ENCODE measurements around the gene EXTL2. TPM values are rescaled to one million over a fixed set of nuclear protein-coding genes. Genes with fewer than 3 reads are reported as not detected.

EXTL2 gene
- total and polyA plus RNA-seq, 2 donors (not counting 3 experiments of a cell fraction or from before 2014, with no cell fraction given): 19.4 to 30.7 TPM

DNA sequence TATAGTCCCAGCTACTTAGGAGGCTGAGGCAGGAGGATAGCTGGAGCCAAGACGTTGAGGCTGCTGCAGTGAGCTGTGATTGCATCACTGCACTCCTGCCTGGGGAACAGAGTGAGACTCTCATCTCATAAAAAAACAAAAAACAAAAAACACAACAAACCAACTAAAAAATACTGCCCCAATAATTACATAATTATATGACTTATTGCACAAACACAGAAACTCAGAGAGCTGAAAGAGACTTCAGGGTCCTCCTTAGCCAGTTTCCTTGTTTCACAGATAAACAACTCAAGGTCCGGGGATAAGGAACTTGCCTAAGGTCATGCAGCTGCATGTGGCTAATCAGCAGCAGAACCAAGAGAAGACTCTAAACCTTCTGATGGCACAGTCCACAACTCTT, 11.9 kb downstream of the EXTL2 start:
- Histone ChIP-seq H3K27ac (ENCODE audit: insufficient read depth, low read depth, low read length) (no peak overlapping the region), H3K9ac (replicated peaks; ENCODE audit: extremely low read depth, insufficient read depth, low read length) (no peak overlapping the region), H3K4me3 (replicated peaks in 1 of 3; ENCODE audit: insufficient read depth in 1 of 3, low read depth in 1 of 3, low read length in 3 of 3) (no peak overlapping the region), H3K4me1 (ENCODE audit: control insufficient read depth, extremely low read depth, insufficient read depth, low read length) (peaks cover 14% of the 10 kb centered on the region), H2AFZ (ENCODE audit: low read depth, low read length) (no peak overlapping the region), H3K4me2 (ENCODE audit: insufficient read depth, low read length) (no peak overlapping the region), H3K79me2 (ENCODE audit: control insufficient read depth, insufficient read depth, low read length) (no peaks in the 10 kb centered on the region), H3K36me3 (ENCODE audit: control insufficient read depth in 2 of 2, extremely low read depth in 1 of 2, insufficient read depth in 2 of 2, low read length in 2 of 2) (no peaks in the 10 kb centered on the region), H3K9me1 (replicated peaks; ENCODE audit: control insufficient read depth, extremely low read depth, insufficient read depth, low read length) (no peaks in the 10 kb centered on the region), H3K27me3 (ENCODE audit: control insufficient read depth in 2 of 2, insufficient read depth in 2 of 2, low read length in 2 of 2) (no peaks in the 10 kb centered on the region), H3K9me3 (replicated peaks; ENCODE audit: control insufficient read depth, insufficient read depth, low read length) (no peaks in the 10 kb centered on the region), H4K20me1 (replicated peaks; ENCODE audit: control insufficient read depth, extremely low read depth, insufficient read depth, low read length) (no peaks in the 10 kb centered on the region)
- no TSS peak for BruUV-seq (replicated peaks)
- intact Hi-C loops (cut with micrococcal nuclease): no loop called here
- TF ChIP-seq MYC (IDR thresholded peaks at IDR 0.05; ENCODE audit: low read depth, low read length): no peak
- TF ChIP-seq GATA2 (IDR thresholded peaks at IDR 0.05; ENCODE audit: insufficient read depth, insufficient read length, low read depth, low read length): no peak
- TF ChIP-seq CTCF (IDR thresholded peaks at IDR 0.05; ENCODE audit: extremely low read depth in 1 of 2, insufficient read depth in 1 of 2, low read depth in 1 of 2, low read length in 2 of 2): no peak
- no peak for TF ChIP-seq JUN (IDR thresholded peaks at IDR 0.05; ENCODE audit: borderline replicate concordance, insufficient read depth, insufficient read length, low read depth)
- TF ChIP-seq POLR2A (IDR thresholded peaks at IDR 0.05; ENCODE audit: low read depth, low read length): no peak
- TF ChIP-seq POLR2AphosphoS5 (IDR thresholded peaks at IDR 0.05; ENCODE audit: insufficient read depth, low read depth, low read length): no peak
- TF ChIP-seq MAX (IDR thresholded peaks at IDR 0.05; ENCODE audit: insufficient read depth, insufficient read length): no peak
- no peak for TF ChIP-seq EZH2 (IDR thresholded peaks at IDR 0.05; ENCODE audit: borderline replicate concordance, low read depth, low read length, severe bottlenecking)
- no peak for TF ChIP-seq FOS (IDR thresholded peaks at IDR 0.05; ENCODE audit: borderline replicate concordance, insufficient read depth, low read length)
- DNase-seq (ENCODE audit: low read depth, low spot score) (no peak), FAIRE-seq (no peak)
- CTCF ChIA-PET: interaction anchor here (1.6 to 4.0 kb wide), 4 partner anchors 11 to 475 kb away, joined by 3 to 23 read pairs (median 7); partner anchors contain the start of gene EXTL2
- POLR2A ChIA-PET: no interaction called here
- dilution Hi-C loops (cut with MboI; ENCODE audit: extremely low pct_ligation_motif_present, low sequenced_read_pairs): no loop called here

Data from endothelial cell of umbilical vein (primary cell).